HG03039 (cell line): ENCODE results near the gene PPP1R8.

ENCODE experiments used
- ATAC-seq: cut with Tn5 transposase; IDR thresholded peaks from one replicate; pipeline ENCODE4 v1.9.1; 2021; ENCODE audit warnings: mild to moderate bottlenecking, moderate library complexity; ENCODE audit not compliant: unreplicated experiment

PPP1R8 gene

DNA sequence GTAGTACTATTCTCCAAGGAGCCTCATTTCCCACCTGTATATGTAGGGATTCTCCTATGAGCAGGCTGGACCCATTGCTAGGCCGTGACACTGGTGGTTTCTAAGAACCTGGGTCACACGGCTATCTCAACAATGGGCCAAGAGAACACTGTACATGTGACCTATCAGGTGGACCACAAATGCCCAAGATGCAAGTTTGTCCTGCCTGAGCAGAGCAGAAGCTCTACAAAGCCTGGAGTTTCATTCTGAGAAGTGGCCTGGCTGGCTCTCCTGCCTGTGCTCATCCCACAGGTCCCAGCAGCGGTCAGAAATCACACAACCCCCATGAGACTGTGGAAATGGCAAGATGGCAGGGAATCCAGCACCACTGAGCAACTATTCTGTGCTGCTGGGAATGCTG lies 58.9 kb downstream of the PPP1R8 start:
- ATAC-seq: no peak

GRCh38 chr1:27891196-27891889 lies 60.8 kb downstream of the PPP1R8 start:
- ATAC-seq: no peak

DNA sequence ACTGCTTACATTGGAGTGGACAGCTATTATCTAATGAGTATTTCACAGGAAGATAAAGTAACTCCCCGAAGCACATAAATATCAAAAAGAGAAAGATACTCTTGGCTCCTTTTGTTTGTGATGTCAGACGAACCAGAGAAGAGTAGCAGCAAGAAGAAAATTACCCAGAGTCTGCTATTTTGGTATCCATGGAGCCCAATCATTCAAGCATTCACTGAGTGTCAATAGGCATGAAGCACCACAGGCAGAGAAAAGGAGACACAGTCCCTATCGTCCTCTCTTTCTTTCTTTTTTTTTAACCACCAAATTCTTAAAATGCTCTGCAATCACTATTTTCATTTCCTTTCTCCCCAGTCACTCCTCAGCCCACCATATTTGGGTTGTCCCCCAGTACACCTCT lies 63.9 kb downstream of the PPP1R8 start:
- no peak for ATAC-seq
